KOPT-K1 (cell line): ENCODE data around the gene FBXO4.
A peak's percentile ranks its signal among the peaks of the same experiment; 100 is the strongest.
"Not testable (repeated sequence)": the region's sequence is repeated elsewhere in the genome, so short reads cannot be mapped to it uniquely, and the experiment has no call there.

Experiments used
- H3K27ac ChIP-seq: fragments of 200-600 bp; sonication (generic); 2 replicates; pipeline ENCODE4 v1.5.1; 2016; ENCODE audit warnings: antibody characterized with exemption, mild to moderate bottlenecking, low read depth, low read length; ENCODE audit not compliant: poor library complexity, severe bottlenecking
- H3K36me3 ChIP-seq: fragments of 200-600 bp; sonication (generic); 2 replicates; pipeline ENCODE4 v1.5.1; 2017; ENCODE audit warnings: antibody characterized with exemption, mild to moderate bottlenecking, low read length, moderate library complexity; ENCODE audit not compliant: insufficient read depth
- H3K9me3 ChIP-seq: fragments of 200-600 bp; sonication (generic); 2 replicates; pipeline ENCODE4 v1.5.1; 2017; ENCODE audit warnings: antibody characterized with exemption, low read length, mild to moderate bottlenecking; ENCODE audit not compliant: insufficient read depth, poor library complexity, severe bottlenecking

Gene FBXO4

GRCh38 chr5:41903892-41904799 is 20.9 kb upstream of the FBXO4 start, which contains the start of gene RIMOC1:
Gene RIMOC1, plus strand, starts transcription at chr5:41904344. Its CDS starts 24 bp downstream, at chr5:41904368.
- peak within 1 kb of the TSS; percentile 71 for H3K27ac ChIP-seq
- peaks cover 25% of the 10 kb centered on the region for H3K36me3 ChIP-seq
- no peaks in the 10 kb centered on the region for H3K9me3 ChIP-seq

- Histone ChIP-seq H3K36me3 (peaks cover 44% of the 10 kb centered on the region), H3K9me3 (no peaks in the 10 kb centered on the region), H3K27ac (no peak overlapping the region)
Measured at GRCh38 chr5:41906151-41906550, 18.9 kb upstream of the FBXO4 start.

GRCh38 chr5:41908374-41909079 is 16.6 kb upstream of the FBXO4 start:
- Histone ChIP-seq H3K9me3 (no peaks in the 10 kb centered on the region), H3K36me3 (peaks cover 68% of the 10 kb centered on the region), H3K27ac (no peak overlapping the region)

- Histone ChIP-seq H3K9me3 (no peaks in the 10 kb centered on the region), H3K27ac (no peak overlapping the region), H3K36me3 (peaks cover 82% of the 10 kb centered on the region)
Measured at GRCh38 chr5:41918105-41918504, 7.0 kb upstream of the FBXO4 start.

GRCh38 chr5:41921166-41921565 is 3.9 kb upstream of the FBXO4 start:
- no peak overlapping the region for H3K27ac ChIP-seq
- H3K9me3 ChIP-seq: no peaks in the 10 kb centered on the region

GRCh38 chr5:41921874-41922273 is 3.2 kb upstream of the FBXO4 start:
- H3K27ac ChIP-seq: no peak overlapping the region
- H3K9me3 ChIP-seq: no peaks in the 10 kb centered on the region
- H3K36me3 ChIP-seq: peaks cover 51% of the 10 kb centered on the region

More at GRCh38 chr5:41921166-41921565, 3.9 kb upstream of the FBXO4 start:
- H3K36me3 ChIP-seq: peaks cover 56% of the 10 kb centered on the region

- Histone ChIP-seq H3K9me3 (no peaks in the 10 kb centered on the region), H3K36me3 (peaks cover 27% of the 10 kb centered on the region), H3K27ac (peak overlapping the region; percentile 85)
Measured at GRCh38 chr5:41924526-41924871, 582 bp upstream of the FBXO4 start.

GRCh38 chr5:41925555-41925951 is 472 bp downstream of the FBXO4 start:
- no peaks in the 10 kb centered on the region for H3K9me3 ChIP-seq
- peaks cover 16% of the 10 kb centered on the region for H3K36me3 ChIP-seq
- H3K27ac ChIP-seq: peak overlapping the region; percentile 85

- Histone ChIP-seq H3K27ac (no peak overlapping the region), H3K36me3 (peaks cover 4% of the 10 kb centered on the region; the same call in 1 of the 2 replicates), H3K9me3 (no peaks in the 10 kb centered on the region)
Measured at GRCh38 chr5:41927604-41928003, 2.5 kb downstream of the FBXO4 start.

- no peak overlapping the region for H3K27ac ChIP-seq
- H3K36me3 ChIP-seq: peaks cover 7% of the 10 kb centered on the region
- H3K9me3 ChIP-seq: no peaks in the 10 kb centered on the region
Measured at GRCh38 chr5:41929035-41929434, 4.0 kb downstream of the FBXO4 start.

- H3K9me3 ChIP-seq: no peaks in the 10 kb centered on the region
- peaks cover 24% of the 10 kb centered on the region for H3K36me3 ChIP-seq
- H3K27ac ChIP-seq: no peak overlapping the region
Measured at GRCh38 chr5:41932770-41933169, 7.7 kb downstream of the FBXO4 start.

GRCh38 chr5:41935544-41935943 is 10.5 kb downstream of the FBXO4 start:
- peaks cover 24% of the 10 kb centered on the region for H3K36me3 ChIP-seq
- no peaks in the 10 kb centered on the region for H3K9me3 ChIP-seq
- H3K27ac ChIP-seq: no peak overlapping the region

GRCh38 chr5:41940641-41941040 is 15.6 kb downstream of the FBXO4 start:
- peaks cover 6% of the 10 kb centered on the region for H3K36me3 ChIP-seq
- no peaks in the 10 kb centered on the region for H3K9me3 ChIP-seq
- no peak overlapping the region for H3K27ac ChIP-seq

- H3K27ac ChIP-seq, H3K9me3 ChIP-seq, H3K36me3 ChIP-seq: not testable (repeated sequence)
Measured at GRCh38 chr5:41945332-41945955, 20.4 kb downstream of the FBXO4 start.

- H3K9me3 ChIP-seq: no peaks in the 10 kb centered on the region
- no peaks in the 10 kb centered on the region for H3K36me3 ChIP-seq
- H3K27ac ChIP-seq: no peak overlapping the region
Measured at GRCh38 chr5:41951224-41951623, 26.1 kb downstream of the FBXO4 start.
